ENCODE results near the gene DDX1. TPM values are rescaled to one million over a fixed set of nuclear protein-coding genes. Genes with fewer than 3 reads are reported as not detected.

Gene DDX1
- 116 TPM for total RNA-seq

DNA sequence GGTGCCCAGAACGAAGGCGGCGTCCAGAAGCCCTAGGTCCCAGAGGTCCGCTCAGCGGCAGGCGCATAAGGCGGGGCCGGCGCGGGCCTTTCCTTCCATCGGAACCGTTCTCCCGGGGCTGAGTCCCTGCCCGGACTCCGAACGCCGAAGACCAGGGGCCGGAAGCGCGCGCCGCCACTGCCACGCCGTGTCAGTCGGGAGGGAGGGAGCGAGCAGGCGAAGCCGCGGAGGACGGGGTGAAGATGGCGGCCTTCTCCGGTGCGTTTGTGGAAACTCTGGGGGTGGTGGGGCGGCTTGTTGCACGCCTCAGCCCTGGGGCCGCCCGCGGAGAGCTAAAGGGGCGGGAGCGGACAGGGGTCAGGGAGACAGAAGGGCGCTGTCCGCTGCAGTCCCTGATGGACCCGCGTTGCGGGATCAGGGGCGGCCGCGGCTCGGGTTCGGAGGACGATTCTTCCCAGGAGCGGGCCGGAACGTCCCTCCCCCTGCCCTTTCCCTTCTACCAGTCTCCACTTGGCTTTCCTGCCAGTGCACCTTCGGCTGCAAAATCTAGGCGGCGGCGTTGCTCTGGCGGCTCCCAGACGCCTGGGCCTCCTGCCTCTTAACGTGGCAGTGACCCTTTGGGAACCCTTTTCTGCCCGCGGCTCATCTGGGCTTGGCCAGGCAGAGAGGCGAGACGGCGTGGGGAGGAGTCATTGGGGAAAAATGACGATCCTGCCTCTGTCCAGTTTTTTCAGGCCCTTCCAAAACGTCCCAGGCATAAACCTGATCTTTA is at the start of gene DDX1:
TSS of gene DDX1 (plus strand) at position 177 of the 772 bp plus-strand sequence. CDS start at position 243, 66 bp downstream.

DNA sequence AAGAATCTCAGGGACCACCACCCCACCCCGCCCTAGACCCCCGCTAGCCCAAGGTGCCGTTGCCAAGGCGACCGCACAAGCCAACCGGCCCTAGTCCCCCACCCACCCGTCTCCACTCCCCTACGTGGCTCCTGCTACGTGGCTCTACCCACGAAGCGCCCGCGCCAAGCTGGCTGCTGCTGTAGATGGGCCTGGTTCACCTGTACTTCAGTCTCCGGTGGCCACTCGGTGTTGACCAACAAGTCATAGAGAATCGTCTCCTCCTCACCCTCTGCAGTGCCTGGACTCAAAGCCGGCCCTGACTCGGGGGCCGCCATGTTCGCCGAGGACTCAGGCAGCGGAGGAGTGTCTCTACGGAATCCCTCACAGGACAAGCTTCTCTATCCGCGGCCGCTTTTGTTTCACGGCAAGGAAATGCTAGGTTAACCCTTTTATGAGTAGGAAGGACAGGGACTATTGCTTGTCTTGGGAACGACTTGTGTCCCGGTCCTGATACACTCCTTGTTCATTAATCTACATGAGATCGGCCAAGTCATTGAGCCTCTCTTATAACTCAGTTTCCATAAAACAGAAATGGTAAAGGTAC is 30.6 kb upstream of the DDX1 start, which contains the start of gene NBAS:
TSS of gene NBAS (minus strand) at position 347 of the 586 bp plus-strand sequence. CDS start at position 317, 30 bp downstream.

Other genes starting within 250 kb of the DDX1 start
- 164 TPM for gene NBAS, start 30.5 kb upstream of the DDX1 start, total RNA-seq

All from diencephalon (tissue), 1 donor.